ENCODE measurements around the gene SLBP.
A peak's percentile ranks its signal among the peaks of the same experiment; 100 is the strongest.

The SLBP gene

DNA sequence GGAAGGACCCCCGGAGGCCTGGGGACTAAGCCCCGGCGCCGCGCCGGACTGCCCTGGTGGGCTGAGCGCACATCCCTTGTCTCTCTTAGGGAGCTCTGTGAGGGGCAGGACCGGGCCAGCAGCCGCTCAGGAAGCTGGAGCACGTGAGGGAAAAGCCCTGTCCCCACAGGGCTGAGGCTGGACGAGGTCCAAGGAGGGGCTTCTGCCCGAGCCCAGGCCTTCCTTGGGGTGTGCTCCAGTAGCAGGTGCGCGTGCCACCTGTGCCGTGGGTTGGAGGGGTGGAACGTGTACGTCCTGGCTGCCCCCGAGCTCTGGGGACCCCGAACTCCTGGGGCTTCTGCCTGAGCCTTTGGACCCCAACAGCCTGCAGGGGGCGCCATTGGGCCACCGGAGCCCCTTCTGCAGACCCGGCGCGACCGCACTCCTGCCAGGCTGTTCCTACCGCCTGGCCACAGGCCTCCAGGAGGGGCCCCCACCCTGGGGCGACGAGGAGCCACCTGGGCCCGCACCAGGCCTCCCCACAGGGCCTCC lies 36.4 kb upstream of the SLBP start:
- DNase-seq (ENCODE audit: low spot score), result peak; percentile 75

DNA sequence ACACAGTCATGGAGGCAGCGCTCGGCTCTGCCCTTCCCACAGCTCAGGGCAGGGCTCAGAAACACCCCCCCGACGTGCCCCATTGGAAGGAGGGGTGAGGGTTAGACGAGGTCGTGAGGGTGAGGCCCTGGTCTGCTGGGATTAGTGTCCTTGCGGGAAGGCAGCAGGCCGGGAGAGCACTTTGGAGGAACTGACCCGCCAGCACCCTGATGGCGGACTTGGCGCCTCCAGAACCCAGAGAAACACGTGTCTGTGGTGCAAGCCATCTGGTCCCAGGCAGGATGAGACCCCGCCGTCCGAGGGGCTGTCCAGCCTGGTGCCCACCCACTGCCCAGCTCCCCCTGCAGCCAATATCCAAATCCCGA lies 35.5 kb upstream of the SLBP start:
- DNase-seq (ENCODE audit: low spot score), result no peak

DNA sequence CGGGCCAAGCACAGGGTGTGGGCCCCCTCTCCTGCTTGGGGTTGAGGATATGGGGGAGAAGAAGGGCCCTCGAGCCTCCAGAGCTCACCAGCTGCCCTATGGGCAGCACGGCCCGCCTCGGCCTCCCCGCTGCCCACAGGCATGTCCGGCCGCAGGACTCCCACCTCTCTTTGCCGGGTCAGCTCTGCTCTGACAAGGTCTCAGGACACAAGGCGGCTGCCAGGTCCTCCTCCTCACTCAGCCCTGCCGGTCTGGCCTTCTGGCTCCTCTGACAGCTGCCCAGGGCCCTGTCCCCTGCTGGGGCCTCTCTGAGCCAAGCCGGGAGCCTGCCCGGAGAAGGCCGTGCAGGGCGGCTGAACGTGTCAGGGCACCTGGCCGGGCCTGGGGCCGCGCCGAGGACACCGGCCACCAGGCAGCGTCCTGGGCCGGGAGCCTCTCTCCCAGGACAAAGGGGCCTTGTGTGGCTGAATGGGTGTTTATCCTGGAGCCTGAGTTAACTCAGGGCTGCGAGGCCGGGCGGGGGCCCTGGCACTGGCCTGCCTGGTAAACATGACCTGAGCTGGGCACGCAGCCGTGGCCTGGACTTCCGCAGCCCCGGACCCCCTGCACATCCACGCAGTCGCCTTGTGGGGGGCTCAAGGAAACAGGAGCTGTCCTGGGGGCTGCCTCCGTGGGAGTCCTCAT lies 34.9 kb upstream of the SLBP start:
- no peak for DNase-seq (ENCODE audit: low spot score)

DNA sequence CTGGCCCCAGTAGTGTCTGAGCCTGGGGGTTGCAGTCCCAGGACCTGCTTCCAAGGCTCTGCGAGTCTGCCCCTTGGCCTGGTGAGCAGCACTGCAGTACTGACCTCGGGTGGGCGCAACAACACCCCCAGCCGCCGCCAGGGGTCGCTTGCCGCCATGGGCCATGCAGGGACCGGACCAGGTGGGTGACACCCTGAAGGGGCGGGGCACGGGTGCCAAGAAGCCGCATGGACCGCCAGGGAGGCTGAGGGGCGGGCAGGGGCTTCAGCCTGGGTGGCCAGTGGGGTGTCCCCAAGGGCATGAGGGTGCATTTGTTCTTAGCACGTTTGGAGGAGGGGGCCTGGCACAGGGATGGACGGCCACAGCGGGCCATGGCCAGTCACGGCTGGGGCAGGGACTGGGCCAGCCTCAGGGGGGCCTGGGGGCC lies 34.2 kb upstream of the SLBP start:
- DNase-seq (ENCODE audit: low spot score), result peak; percentile 86

DNA sequence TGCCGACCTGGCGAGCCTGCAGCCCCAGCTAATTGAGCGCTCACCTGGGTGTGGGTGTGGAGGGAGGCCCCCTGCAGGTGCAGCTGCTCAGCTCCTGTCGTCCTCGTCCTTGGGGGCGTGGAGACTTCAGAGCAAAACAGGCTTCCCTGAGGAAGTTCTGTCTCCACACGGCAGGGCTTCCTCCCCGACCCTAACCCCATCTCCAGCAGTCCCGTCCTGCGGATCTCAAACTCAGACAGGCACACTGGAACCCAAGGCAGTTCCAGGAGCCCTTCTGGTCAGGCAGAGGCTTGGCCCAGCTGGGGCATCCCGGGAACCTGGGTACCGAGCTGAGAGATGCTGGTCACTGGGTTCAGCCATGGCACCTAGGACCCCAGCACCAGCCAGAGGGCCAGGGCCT lies 33.6 kb upstream of the SLBP start:
- DNase-seq (ENCODE audit: low spot score), result no peak

DNA sequence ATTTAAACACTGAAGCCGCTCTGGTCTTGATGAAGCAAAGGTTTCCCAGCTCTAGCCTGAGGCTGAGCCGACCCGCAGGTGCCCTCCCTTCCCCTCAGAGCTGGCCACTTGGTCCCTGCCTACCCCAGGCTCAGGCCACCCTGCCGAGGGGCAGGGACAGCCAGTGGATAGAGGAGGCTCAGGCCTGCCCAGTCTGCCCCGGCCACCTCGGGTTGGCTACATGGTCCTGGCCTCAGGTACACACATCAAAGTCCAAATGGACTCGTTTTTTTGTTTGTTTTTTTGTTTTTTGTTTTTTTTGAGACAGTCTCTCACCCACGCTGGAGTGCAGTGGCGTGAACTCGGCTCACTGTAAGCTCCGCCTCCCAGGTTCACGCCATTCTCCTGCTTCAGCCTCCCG lies 33.0 kb upstream of the SLBP start:
- no peak for DNase-seq (ENCODE audit: low spot score)

DNA sequence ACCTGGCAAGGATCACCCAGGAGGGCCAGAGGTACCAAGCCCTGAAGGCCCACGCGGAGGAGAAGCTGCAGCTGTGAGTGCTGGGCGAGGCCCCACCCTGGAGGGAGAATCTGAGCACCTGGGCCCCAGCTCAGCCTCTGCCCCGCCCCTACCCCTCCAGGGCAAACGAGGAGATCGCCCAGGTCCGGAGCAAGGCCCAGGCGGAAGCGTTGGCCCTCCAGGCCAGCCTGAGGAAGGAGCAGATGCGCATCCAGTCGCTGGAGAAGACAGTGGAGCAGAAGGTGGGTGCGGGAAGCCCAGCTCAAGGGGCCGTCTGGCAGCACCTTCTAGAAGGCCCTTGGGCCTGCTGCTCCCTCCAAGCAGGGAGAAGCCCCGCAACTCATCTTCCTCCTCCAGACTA lies 32.4 kb upstream of the SLBP start:
- no peak for DNase-seq (ENCODE audit: low spot score)

DNA sequence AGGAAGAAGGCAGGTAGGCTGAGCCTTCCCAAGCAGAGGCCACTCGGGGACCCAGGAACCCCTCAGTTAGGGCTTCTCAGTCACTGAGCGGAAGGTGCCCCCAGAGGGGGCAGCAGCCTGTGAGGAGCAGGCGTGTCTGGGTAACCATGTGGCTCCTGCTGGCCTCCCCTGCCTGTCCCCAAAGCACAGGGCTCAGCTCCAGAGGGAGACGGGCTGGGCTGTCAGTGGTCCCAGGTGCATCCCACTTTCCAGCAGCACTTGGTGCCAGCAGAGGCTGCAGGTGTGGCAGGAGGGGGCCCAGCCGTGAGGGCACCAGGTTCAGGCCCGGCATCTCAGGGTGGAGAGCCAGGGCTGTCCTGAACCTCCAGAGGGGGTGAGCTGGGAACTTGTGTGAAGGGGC lies 31.9 kb upstream of the SLBP start:
- DNase-seq (ENCODE audit: low spot score), result no peak

DNA sequence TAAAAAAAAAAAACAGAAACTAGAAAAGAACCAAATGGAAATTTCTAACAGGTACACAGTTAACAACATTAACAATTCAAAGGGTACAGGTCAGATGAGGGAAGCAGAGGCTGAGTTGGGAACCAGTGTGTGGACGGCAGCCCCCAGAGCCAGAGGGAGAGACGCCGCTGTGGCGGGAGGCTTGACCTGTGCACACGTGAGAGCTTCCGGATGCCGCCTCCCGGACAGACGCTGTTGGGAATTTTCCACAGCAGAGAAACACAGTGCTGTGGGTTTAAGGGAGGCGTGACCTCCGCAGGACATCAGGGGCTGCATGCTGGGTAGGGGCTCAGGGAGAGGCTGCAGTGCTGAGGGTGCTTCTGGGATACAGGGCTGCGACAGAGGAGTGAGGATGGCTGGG lies 31.4 kb upstream of the SLBP start:
- no peak for DNase-seq (ENCODE audit: low spot score)

DNA sequence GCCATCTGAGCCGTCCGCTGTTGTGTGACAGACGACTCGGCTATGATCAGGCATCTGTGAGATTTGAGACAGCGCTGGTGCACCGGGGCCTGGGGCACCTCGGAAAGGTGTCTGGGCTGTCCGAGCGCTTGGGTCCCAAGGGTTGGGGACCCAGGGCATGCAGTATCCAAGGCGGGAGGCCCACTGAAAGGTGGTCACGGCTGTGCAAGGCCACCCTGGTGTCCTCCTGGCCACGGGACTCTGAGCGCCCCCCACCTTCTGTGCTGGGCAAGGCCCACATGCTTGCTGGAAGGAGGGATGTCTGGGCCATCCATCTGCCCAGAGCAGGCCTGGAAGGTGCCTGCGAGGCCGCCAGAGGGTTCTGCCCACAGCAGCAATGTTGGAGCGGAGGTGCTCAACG lies 29.1 kb upstream of the SLBP start:
- no peak for DNase-seq (ENCODE audit: low spot score)

DNA sequence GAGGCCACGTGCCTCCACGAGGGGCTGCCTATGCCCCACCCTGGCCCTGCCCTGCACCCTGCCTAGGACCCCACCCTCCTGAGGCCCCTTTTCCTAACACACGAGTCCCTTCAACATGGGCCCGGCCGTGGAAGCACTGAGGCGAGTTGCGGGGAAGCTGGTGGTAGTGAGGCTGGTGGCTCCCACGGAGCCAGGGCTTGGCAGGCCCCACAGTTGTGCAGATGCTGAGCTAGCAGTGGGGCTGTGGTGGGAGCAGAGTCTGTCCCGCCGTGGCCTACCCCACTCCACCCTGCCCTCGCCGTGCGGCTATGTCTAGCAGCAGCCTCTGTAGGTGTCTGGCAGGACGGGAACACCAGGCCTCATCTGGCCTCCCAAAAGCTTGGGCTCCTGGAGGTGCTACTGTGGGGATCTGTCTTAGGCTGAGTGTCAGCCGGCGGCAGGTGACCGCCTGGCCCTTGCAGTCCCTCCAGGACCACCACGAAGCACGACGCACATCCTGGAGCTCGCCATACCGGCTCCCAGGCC lies 28.0 kb upstream of the SLBP start:
- no peak for DNase-seq (ENCODE audit: low spot score)

DNA sequence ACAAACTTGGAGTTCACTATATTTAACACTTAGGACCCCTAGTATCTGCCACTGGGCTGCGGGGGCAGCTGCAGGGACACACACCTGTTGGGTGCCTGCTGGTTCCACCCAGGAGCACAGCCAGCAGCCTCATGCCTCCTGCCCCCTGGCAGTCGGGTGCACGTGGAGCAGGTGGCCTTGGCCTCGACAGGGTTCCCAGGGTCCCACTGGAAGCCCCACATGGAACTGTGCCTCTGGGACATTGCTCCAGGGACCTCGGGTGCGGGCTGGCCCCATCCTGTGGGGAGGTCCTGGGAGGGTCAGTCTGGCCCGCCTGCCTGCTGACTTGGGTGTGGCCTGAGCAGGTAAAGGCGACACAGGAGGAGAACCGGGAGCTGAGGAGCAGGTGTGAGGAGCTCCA lies 27.2 kb upstream of the SLBP start:
- DNase-seq (ENCODE audit: low spot score), result no peak

DNA sequence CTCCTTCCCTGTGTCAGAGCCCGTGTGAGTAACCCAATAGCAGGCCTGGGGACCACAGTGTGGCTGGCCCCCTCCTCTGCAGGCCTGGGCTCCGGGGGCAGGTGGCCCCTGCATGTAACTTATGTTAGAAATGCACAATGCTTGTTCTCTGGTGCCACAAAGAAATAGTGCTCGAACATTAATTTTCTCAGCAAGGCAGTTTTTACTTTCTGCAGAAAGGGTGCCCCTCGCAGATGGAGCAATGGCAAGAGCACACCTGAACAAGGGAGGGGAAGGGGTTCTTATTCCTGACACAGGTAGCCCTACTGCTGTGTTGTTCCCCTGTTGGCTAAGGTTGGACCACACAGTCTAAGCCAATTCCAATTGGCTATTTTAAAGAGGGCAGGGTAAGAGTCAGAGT lies 26.3 kb upstream of the SLBP start:
- no peak for DNase-seq (ENCODE audit: low spot score)

DNA sequence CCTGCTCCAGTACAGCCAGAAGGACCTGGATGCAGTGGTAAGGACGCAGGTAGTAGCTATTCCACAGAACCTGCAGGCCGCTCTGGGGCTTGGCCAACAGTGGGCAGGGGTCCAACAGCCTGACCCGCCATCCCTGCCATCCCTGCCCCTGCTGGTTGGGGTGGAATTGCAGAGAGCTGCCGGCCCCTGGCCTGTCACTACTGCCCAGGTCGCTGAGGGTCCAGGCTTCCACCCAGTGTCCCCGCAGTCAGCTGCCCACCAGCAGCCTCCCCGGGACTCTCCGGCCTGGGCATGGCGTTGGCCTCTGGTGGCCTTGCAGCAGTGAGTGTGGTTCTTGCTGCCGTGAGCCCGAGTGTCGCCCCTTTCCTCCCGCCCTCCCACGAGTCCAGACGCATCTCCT lies 25.5 kb upstream of the SLBP start:
- no peak for DNase-seq (ENCODE audit: low spot score)

DNA sequence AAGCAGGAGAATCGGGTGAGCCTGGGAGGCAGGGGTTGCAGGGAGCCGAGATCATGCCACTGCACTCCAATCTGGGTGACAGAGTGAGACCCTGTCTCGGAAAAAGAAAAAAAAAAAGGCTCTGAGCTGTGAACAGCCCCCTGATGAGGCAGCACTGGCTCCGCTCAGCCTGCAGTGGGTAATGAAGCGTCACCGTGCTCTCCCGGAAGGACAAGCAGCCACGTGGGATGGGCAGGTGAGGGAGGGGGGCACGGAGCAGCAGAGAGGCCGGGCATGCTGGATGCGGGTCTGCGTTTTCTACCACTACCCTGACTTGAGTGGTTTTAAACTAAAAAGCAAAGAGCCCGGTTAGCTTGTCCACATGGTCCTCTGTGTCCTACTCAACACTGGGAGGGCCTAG lies 24.7 kb upstream of the SLBP start:
- DNase-seq (ENCODE audit: low spot score), result no peak

DNA sequence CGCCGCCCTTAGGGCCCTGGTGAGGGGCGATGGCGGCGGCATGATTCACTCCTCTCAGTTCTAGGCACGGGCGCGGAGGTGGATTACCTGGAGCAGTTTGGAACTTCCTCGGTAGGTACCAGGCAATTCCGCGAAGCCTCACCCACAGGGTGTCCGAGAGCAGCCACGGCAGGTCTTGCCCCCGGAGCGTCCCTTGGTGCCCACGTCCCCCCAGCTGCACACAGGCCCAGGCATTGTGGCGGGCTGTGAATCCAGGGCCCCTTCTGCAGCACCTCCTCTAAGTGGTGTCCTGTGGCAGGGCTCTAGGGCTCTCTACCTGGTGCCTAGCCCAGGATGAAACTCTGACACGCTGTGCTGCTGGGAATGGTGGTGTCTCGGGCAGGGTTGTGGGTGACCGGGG lies 23.1 kb upstream of the SLBP start:
- no peak for DNase-seq (ENCODE audit: low spot score)

DNA sequence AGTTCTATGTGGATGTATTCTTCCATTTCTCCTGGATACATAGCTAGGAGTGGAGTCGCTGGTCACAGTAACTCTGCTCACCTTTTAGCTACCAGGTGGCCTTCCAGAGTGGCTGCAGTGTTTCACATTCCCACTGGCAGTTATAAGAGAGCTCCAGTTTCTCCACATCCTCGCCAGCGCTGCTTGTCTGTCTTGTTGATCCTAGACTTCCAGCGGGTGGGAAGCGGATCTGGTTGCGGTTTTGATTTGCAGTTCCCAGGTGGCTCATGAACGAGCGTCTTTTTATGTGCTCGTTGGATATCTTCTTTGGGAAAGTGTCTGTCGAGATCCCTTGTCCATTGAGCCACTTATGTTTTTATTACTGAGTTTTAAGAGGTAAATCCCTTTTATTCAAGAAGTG lies 20.8 kb upstream of the SLBP start:
- no peak for DNase-seq (ENCODE audit: low spot score)

DNA sequence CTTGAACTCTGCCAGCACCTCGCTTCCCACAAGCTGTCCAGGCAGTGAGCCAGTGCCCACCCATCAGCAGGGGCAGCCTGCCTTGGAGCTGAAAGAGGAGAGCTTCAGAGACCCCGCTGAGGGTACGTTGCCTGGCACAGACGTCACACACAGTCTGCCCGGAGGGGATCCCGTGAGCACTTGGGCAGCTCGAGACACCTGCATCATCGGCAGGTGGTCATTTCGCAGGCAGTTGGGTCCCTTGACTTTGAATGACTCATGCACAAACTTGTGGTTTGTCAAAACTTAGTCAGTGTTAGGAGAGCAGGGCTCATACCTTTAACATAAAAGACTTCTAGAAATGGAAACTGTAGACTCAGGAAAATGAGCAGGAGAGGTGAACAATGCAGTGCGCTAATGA lies 19.1 kb upstream of the SLBP start:
- no peak for DNase-seq (ENCODE audit: low spot score)

DNA sequence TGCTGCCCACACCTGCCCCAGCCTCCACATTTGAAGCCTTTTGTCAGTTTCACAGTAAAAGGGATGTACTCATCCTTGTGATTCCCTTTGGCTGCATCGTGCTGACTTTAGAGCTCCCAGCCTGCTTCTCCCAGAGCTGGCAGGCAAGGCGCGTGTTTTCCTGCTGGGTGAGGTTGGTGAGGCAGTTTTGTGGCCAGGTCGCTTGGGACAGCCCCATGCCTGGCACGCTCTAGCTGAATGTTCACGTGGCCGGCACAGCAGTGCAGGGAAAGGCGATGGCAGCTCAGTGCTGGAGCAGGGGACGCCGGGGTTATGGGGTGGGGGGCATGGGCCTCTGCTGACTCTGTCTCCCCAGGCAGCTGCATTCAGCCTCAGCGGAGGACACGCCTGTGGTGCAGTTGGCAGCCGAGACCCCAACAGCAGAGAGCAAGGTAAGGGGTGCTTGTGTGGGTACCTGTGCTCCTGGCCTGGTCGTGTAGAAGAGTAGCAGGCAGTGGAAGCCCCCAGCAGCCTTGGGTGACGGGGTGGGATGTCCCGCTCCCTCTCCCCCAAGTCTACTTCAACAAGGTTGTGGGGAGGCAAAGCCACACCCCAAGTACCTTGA lies 18.5 kb upstream of the SLBP start:
- no peak for DNase-seq (ENCODE audit: low spot score)

DNA sequence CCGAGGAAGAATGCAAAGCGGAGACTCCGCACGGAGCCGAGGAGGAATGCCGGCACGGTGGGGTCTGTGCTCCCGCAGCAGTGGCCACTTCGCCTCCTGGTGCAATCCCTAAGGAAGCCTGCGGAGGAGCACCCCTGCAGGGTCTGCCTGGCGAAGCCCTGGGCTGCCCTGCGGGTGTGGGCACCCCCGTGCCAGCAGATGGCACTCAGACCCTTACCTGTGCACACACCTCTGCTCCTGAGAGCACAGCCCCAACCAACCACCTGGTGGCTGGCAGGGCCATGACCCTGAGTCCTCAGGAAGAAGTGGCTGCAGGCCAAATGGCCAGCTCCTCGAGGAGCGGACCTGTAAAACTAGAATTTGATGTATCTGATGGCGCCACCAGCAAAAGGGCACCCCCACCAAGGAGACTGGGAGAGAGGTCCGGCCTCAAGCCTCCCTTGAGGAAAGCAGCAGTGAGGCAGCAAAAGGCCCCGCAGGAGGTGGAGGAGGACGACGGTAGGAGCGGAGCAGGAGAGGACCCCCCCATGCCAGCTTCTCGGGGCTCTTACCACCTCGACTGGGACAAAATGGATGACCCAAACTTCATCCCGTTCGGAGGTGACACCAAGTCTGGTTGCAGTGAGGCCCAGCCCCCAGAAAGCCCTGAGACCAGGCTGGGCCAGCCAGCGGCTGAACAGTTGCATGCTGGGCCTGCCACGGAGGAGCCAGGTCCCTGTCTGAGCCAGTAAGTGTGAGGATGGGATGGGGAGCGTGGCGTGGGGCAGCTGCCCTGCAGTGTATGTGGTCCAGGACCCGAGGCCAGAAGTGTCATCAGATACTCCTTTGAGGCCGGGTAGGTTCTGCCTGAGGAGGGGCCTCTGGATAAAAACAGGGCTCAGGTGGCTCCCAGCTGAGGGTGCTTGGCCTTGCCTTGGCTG lies 16.2 kb upstream of the SLBP start:
- no peak for DNase-seq (ENCODE audit: low spot score)

DNA sequence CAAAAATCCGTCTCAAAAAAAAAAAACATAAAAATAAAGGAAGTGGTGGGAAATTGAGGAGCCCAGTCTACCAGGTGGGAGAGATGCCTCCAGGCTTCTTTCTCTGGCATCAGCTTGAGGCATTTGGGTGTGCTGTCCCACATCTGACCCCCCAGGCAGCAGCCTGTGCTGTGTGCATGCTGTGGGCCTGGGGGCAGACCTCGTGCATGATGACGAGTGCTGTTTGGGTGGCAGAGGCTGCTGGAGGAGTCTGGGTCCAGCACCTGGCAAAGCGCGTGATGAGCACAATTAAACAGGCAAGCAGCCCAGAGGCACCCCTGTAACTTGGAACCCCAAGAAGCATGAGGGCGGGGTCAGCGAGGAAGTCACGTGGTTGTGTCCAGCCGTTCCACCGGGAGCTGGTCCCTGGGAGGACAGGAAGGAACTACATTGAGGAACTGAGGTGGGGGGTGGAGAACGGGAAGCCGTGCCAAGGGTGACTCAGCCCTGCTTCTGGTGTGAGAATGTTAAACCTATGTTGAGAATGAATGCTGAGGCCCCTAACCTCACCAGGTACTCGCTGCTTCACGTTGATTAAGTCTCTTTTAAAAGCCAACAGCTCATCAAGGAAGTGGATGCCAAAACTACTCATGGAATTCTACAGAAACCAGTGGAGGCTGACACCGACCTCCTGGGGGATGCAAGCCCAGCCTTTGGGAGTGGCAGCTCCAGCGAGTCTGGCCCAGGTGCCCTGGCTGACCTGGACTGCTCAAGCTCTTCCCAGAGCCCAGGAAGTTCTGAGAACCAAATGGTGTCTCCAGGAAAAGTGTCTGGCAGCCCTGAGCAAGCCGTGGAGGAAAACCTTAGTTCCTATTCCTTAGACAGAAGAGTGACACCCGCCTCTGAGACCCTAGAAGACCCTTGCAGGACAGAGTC lies 15.3 kb upstream of the SLBP start:
- DNase-seq (ENCODE audit: low spot score), result peak; percentile 91

Measured in kidney capillary endothelial cell (primary cell).